GM12864 (cell line): Measurements from ENCODE around the gene CALY.

Experiments used
- DNase-seq: peaks from one replicate; pipeline ENCODE4 v3.0.0-alpha.2; 2011; ENCODE audit warnings: low read depth
- H3K4me3 ChIP-seq: 2 replicates; pipeline ENCODE4 v1.5.1; 2011; ENCODE audit warnings: mild to moderate bottlenecking, low read depth, low read length, control low read depth
- CTCF ChIP-seq: IDR thresholded peaks from 2 replicates; pipeline ENCODE4 v1.5.1; 2011; ENCODE audit warnings: low read depth, mild to moderate bottlenecking, moderate library complexity, low read length, control low read depth, inconsistent platforms; ENCODE audit errors: missing control alignments

The CALY gene

GRCh38 chr10:133314911-133315310 is 21.8 kb downstream of the CALY start:
- DNase-seq: no peak
- H3K4me3 ChIP-seq: no peak overlapping the region
- TF ChIP-seq CTCF: no peak

- H3K4me3 ChIP-seq: no peak overlapping the region
- no peak for DNase-seq
- no peak for TF ChIP-seq CTCF
These were observed 23.5 kb downstream of the CALY start for GRCh38 chr10:133313192-133313591.

- TF ChIP-seq CTCF: no peak
- H3K4me3 ChIP-seq: no peak overlapping the region
- no peak for DNase-seq
These were observed 23.9 kb downstream of the CALY start for GRCh38 chr10:133312769-133313145.

GRCh38 chr10:133312016-133312768 is 24.5 kb downstream of the CALY start:
- no peak for DNase-seq
- H3K4me3 ChIP-seq: no peak overlapping the region
- no peak for TF ChIP-seq CTCF

GRCh38 chr10:133311570-133311969 is 25.1 kb downstream of the CALY start:
- DNase-seq: no peak
- no peak overlapping the region for H3K4me3 ChIP-seq
- no peak for TF ChIP-seq CTCF

GRCh38 chr10:133310789-133311188 is 25.9 kb downstream of the CALY start:
- no peak overlapping the region for H3K4me3 ChIP-seq
- DNase-seq: no peak
- TF ChIP-seq CTCF: no peak

- no peak overlapping the region for H3K4me3 ChIP-seq
- no peak for DNase-seq
- no peak for TF ChIP-seq CTCF
These were observed 26.3 kb downstream of the CALY start for GRCh38 chr10:133310399-133310755.
